Measurements from ENCODE around the gene NONO.
"Not testable (repeated sequence)": the region's sequence is repeated elsewhere in the genome, so short reads cannot be mapped to it uniquely, and the experiment has no call there.

The NONO gene

GRCh38 chrX:71256856-71257255 lies 26.6 kb upstream of the NONO start:
- TF ChIP-seq POLR2A (IDR thresholded peaks at IDR 0.05; ENCODE audit: low read length) (no peak), GATA1 (IDR thresholded peaks at IDR 0.05; ENCODE audit: low read depth, low read length) (no peak)
- no peak for DNase-seq

DNA sequence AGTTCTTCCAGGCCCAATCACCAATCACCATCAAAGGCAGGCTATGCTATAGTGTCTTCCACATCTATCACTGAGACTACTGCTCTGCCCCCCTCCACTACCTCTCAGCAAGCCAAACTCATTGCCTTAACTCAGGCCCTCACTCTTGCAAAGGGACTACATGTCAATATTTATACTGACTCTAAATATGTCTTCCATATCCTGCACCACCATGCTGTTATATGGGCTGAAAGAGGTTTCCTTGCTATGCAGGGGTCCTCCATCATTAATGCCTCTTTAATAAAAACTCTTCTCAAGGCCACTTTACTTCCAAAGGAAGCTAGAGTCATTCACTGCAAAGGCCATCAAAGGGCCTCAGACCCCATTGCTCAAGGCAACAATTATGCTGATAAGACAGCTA lies 14.8 kb upstream of the NONO start:
- DNase-seq, result not testable (repeated sequence)

- DNase-seq, result no peak
- TF ChIP-seq POLR2A (IDR thresholded peaks at IDR 0.05; ENCODE audit: low read length) (no peak), GATA1 (IDR thresholded peaks at IDR 0.05; ENCODE audit: low read depth, low read length) (no peak)
Measured at GRCh38 chrX:71269801-71270395, 13.5 kb upstream of the NONO start.

GRCh38 chrX:71272313-71272712 lies 11.1 kb upstream of the NONO start:
- not testable (repeated sequence) for DNase-seq

GRCh38 chrX:71281300-71281699 lies 2.1 kb upstream of the NONO start:
- not testable (repeated sequence) for DNase-seq

DNA sequence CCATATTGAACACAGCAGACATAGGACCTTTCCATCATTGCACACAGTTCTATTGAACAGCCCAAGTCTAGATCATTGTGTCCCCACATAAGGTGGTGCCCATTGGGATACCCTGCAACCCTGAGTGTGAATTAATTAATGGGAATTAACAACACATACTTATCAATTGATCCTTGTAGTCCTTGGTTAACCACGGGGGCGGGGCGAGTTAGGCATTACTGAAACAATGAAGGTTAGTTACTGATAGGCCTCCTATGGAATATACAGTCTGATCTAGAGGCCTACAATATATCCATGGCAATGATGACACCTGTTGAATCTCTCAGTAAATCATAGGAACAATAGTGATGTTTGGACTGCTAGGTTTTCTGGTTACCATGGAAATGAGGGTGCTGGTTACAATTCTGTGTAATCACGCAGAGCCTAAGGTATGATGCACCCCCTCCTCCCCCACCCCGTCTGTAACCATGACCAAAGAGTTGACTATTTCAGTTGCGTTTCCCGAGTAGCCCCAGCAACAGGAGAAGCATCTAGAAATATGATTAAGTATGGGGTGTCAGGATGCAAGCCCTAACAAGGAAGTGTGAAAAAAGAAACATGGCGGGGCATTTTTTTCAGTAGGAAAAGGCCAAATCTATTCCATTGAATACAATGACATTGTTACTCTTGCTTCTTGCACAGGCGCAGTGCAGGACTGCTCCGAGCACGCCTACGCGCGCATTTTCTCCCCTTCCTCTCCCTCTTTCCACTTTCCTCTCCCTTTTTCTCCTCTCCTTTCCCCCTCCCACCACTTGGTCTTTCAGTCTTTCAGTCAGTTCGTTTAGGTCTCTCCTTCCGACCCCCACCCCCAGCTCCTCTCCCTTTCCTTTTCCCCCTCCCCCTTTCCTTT lies 677 bp upstream of the NONO start:
- DNase-seq, result no peak
- no peak for TF ChIP-seq GATA1 (IDR thresholded peaks at IDR 0.05; ENCODE audit: low read depth, low read length)
- no peak for TF ChIP-seq POLR2A (IDR thresholded peaks at IDR 0.05; ENCODE audit: low read length)

DNA sequence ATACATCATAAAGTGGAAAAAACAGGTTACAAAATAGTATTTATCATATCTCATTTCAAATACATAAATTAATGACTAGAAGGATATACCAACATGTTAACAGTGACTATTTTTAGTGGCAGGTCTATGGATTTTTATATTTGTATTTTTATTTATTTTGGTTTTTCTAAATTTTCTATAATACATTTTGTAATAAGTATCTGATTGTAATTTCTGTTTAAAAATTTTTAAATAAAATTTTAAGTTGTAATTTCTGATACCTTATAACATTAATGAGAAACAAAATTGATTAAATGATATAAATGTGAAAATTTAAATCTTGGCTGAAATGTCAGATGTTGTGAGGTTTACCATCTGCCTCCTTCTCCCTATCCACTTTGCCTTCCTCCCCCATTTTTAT lies 2.5 kb downstream of the NONO start:
- no peak for DNase-seq
- TF ChIP-seq GATA1 (IDR thresholded peaks at IDR 0.05; ENCODE audit: low read depth, low read length) (no peak), POLR2A (IDR thresholded peaks at IDR 0.05; ENCODE audit: low read length) (no peak)

DNA sequence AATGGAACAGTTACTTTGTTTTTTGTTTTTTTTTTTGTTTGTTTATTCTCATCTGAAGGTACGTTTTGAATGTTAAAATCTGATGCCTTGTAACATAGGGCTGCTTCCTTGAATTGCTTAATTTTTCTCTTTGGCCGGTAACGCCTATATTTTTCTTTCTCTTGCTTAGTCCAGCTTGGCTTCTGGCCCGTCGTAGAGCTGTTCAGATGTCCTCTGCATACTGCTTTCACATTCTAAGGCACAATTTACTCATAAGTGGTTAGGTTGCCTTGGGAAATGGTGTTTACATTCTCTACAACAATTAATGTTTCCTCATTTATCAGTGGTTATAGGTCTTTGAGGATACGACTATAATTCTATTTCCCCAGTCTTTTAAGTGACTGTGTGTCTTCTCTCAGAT lies 7.9 kb downstream of the NONO start:
- DNase-seq, result no peak
- no peak for TF ChIP-seq GATA1 (IDR thresholded peaks at IDR 0.05; ENCODE audit: low read depth, low read length)
- no peak for TF ChIP-seq POLR2A (IDR thresholded peaks at IDR 0.05; ENCODE audit: low read length)

GRCh38 chrX:71292669-71293365 lies 9.4 kb downstream of the NONO start:
- DNase-seq, result no peak
- TF ChIP-seq GATA1 (IDR thresholded peaks at IDR 0.05; ENCODE audit: low read depth, low read length) (no peak), POLR2A (IDR thresholded peaks at IDR 0.05; ENCODE audit: low read length) (no peak)

DNA sequence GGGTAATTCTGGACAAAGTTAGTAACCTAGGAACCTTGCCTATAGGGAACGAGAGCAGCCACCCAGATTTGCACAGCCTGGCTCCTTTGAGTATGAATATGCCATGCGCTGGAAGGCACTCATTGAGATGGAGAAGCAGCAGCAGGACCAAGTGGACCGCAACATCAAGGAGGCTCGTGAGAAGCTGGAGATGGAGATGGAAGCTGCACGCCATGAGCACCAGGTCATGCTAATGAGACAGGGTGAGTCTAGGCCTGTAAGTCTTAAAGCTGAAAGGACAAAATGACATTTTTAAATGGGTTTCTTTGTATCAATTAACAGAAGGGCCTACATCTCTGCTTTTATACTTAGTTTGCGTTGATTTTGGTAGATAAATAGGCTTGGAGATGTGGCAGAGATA lies 13.4 kb downstream of the NONO start:
- no peak for DNase-seq
- TF ChIP-seq GATA1 (IDR thresholded peaks at IDR 0.05; ENCODE audit: low read depth, low read length), result no peak
- TF ChIP-seq POLR2A (IDR thresholded peaks at IDR 0.05; ENCODE audit: low read length), result no peak

DNA sequence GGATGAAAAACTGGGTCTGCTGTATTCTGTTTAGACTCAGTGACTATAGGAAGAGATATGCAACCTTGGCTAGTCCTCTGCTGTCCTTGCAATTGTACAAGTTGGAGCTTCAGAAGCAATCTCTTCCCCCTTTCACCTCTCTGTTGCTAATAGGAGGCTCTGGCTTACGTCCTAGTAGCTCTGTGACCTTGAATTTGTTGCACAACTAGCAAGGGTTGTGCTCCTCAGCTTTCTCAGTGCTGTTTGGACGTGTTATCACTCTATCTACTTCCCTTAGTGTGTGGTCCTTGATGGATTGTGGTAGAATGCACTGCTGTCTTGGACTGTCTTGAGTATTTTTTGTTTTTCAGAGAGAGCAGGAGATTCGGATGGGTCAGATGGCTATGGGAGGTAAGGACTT lies 14.7 kb downstream of the NONO start:
- no peak for TF ChIP-seq POLR2A (IDR thresholded peaks at IDR 0.05; ENCODE audit: low read length)
- TF ChIP-seq GATA1 (IDR thresholded peaks at IDR 0.05; ENCODE audit: low read depth, low read length), result no peak

GRCh38 chrX:71300064-71300463 lies 16.6 kb downstream of the NONO start:
- DNase-seq, result not testable (repeated sequence)

More for the DNA sequence above, 14.7 kb downstream of the NONO start:
- DNase-seq, result no peak

GRCh38 chrX:71300495-71300894 lies 17.1 kb downstream of the NONO start:
- not testable (repeated sequence) for DNase-seq

- no peak for DNase-seq
Measured at GRCh38 chrX:71301195-71301924, 17.9 kb downstream of the NONO start, which contains the start of gene ITGB1BP2. TSS of gene ITGB1BP2 (plus strand) at chrX:71301750. CDS start at chrX:71301807, 57 bp downstream.

More at GRCh38 chrX:71301195-71301924, 17.9 kb downstream of the NONO start, which contains the start of gene ITGB1BP2:
- TF ChIP-seq POLR2A (IDR thresholded peaks at IDR 0.05; ENCODE audit: low read length), result peak; percentile 9
- no peak for TF ChIP-seq GATA1 (IDR thresholded peaks at IDR 0.05; ENCODE audit: low read depth, low read length)

Measured in erythroblast (primary cell).